NOMO-1 treated with dmso at 0.1 percent for 144 hours (cell line): ENCODE results near the gene AIMP1.
"Not testable (repeated sequence)": the region's sequence is repeated elsewhere in the genome, so short reads cannot be mapped to it uniquely, and the experiment has no call there.

Source experiments
- DNase-seq: peaks from one replicate; lab custom pipeline; 2025; ENCODE audit not compliant: unreplicated experiment; lab: John Stamatoyannopoulos, UW

AIMP1 gene

GRCh38 chr4:106312377-106312776 lies 4.0 kb upstream of the AIMP1 start:
- no peak for DNase-seq

DNA sequence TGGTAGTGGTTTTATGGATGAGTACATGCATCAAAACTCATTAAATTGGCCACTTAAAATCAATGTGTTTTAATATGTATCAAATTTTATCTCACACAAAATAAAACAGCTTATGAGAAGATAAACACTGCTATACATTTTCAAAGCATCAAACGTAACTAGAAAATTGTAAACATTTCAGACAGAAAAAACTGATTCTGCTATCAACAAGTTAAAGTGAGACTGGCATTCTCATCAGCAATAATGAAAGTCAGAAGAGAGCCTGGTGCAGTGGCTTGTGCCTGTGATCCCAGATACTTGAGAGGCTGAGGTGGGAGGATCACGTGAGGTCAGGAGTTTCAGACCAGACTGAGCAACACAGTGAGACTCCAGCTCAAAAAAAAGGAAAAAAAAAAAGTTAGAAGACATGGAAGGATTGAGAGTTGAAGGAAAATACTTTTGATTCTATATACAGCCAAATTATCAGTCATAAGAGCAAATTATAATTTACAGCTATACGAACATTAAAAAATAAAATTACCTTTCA lies 3.3 kb upstream of the AIMP1 start:
- no peak for DNase-seq

- DNase-seq = no peak
Measured at GRCh38 chr4:106314960-106315359, 1.4 kb upstream of the AIMP1 start.

DNA sequence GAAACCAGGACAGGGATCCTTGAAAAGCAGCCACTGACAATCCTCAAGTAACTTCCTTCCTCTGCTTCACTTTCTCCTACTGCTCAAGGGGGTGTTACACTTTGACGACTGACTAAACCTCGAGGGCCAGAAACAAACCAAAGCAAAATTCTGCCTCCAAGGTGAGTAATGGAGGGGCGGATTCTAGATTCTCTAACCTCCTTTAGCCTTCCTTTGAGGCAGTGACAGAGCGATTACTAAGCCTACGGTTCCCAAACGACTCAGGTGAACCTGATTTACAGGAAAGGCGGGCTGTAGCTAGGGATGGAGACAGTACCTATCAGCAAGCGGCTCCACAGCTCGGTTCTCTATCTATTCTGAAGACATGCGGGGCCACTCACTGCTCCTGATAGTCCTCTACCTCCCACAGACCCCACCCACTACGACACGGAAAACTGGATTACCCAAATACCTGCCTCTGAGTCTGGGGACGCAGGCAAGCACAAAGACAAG lies 828 bp upstream of the AIMP1 start:
- DNase-seq = peak; percentile 10

GRCh38 chr4:106316773-106317409 lies 541 bp downstream of the AIMP1 start:
- no peak for DNase-seq

- DNase-seq = no peak
Measured at GRCh38 chr4:106317815-106318214, 1.5 kb downstream of the AIMP1 start.

GRCh38 chr4:106318511-106318910 lies 2.2 kb downstream of the AIMP1 start:
- DNase-seq = no peak

- DNase-seq = no peak
Measured at GRCh38 chr4:106320235-106320634, 3.9 kb downstream of the AIMP1 start.

DNA sequence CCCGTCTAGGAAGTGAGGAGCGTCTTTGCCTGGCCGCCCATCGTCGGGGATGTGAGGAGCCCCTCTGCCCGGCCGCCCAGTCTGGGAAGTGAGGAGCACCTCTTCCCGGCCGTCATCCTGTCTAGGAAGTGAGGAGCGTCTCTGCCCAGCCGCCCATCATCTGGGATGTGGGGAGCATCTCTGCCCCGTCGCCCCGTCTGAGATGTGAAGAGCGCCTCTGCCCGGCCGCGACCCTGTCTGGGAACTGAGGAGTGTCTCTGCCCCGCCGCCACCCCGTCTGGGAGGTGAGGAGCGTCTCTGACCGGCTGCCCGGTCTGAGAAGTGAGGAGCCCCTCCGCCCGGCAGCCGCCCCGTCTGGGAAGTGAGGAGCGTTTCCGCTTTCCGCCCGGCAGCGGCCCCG lies 4.8 kb downstream of the AIMP1 start:
- DNase-seq = not testable (repeated sequence)

DNA sequence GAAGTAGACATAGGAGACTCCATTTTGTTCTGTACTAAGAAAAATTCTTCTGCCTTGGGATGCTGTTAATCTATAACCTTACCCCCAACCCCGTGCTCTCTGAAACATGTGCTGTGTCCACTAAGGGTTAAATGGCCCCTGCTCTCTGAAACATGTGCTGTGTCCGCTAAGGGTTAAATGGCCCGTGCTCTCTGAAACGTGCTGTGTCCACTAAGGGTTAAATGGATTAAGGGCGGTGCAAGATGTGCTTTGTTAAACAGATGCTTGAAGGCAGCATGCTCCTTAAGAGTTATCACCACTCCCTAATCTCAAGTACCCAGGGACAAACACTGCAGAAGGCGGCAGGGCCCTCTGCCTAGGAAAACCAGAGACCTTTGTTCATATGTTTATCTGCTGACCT lies 5.5 kb downstream of the AIMP1 start:
- not testable (repeated sequence) for DNase-seq

- no peak for DNase-seq
Measured at GRCh38 chr4:106323119-106323518, 6.8 kb downstream of the AIMP1 start.

DNA sequence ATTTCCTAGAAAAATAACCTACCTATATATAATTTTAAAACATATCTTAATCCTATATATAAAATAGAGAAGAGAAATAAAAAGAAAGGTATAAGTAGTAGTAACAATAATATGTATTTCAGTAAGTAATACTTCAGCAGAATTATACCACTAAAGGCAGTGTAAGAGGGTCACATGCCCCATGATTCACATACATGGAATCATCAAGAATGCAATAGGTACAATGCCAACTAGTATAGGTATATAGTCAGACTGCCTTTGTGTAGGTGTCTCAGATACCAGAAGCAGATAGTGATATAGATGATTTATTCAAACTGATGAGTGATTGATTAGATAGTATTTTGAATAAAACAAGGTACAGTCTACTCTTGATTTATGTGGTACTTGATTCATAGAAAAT lies 9.4 kb downstream of the AIMP1 start:
- DNase-seq = no peak

- DNase-seq = no peak
Measured at GRCh38 chr4:106329041-106329618, 12.8 kb downstream of the AIMP1 start.

- DNase-seq = no peak
Measured at GRCh38 chr4:106333186-106333585, 16.8 kb downstream of the AIMP1 start.

DNA sequence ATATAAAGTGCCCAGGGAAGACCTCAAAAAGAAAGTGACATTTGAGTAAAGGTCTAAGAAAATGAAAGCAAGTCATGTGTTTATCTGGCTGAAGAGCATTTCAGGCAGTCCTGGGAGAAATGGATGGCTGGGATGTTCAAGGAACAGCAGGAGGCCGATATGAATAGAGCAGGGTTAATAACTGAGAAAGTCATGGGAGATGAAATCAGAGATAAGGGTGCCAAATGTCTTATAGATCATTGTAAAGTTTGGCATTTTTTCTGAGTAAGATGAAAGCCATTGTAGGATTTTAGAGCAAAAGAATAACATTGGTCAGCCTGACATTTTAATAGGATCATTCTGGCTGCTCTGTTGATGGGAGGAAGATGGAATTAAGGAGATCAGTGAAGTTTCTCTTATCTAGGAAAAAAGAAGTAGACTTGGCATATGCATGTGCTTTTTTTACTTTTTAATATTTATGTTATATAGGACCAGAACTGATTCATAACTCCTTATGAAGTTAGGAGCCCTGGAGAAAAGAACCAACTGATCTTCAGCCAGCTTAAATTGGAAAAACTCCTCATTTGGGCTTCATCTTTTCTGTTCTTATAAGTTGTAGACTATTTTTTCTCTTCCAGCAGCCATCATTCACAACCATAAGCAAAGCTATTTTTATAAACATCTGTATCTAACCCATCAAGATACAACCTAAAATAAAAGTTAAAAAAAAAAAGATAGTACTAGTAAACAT lies 18.6 kb downstream of the AIMP1 start:
- no peak for DNase-seq

GRCh38 chr4:106336618-106337017 lies 20.3 kb downstream of the AIMP1 start:
- no peak for DNase-seq

GRCh38 chr4:106337916-106338315 lies 21.6 kb downstream of the AIMP1 start:
- no peak for DNase-seq

GRCh38 chr4:106338671-106339070 lies 22.3 kb downstream of the AIMP1 start:
- DNase-seq = no peak

GRCh38 chr4:106339431-106339830 lies 23.1 kb downstream of the AIMP1 start:
- DNase-seq = no peak

- no peak for DNase-seq
Measured at GRCh38 chr4:106340774-106341173, 24.4 kb downstream of the AIMP1 start.

DNA sequence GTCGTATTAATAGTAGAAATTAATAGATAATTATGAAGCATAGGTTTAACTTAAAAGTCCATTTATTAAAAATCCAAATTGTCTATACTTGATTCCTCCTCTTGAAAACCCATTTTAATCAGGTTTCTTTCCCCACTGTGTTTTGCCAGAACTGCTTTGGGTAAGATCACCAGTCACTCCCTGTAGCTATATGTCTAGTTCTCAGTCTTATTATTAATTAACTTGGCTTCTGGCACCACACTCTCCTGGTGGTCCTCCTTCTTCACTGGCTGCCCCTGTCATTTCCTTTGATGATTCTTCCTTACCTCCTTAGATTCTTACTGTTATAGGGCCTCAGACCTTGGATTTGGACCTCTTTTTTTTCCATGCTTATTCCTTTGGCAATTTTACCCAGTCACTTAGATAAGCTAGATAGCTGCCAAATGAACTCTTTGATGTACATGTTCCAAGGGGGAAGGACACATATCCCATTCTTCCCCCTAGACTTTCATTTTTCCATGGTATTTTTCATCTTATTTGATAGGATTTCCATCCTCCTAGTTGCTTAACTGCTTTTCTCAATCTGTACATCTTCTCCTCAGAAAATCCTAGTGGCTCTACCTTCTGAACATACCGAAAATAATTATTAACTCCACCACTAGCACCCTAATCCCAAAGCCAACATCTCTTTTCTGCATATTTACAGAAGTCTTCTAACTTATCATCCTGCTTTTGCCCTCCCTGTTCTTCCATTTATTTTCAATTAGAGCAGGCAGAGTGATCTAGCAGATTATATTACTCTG lies 27.7 kb downstream of the AIMP1 start:
- no peak for DNase-seq
